Lung (tissue), 12 donors: ENCODE results near the gene KRTAP10-1. TPM values are rescaled to one million over a fixed set of nuclear protein-coding genes. Genes with fewer than 3 reads are reported as not detected.

Source experiments
- ATAC-seq: fragments of 200-7000 bp; cut with Tn5 transposase; one replicate; pipeline ENCODE4 v1.9.1; 2020; ENCODE audit warnings: moderate number of reproducible peaks; ENCODE audit not compliant: insufficient read depth, low FRiP score
- DNase-seq, 3 donors: peaks; one replicate each; pipeline ENCODE4 v3.0.0-alpha.2; 2013 to 2017
- H3K27ac ChIP-seq, 2 donors: one replicate each; pipeline ENCODE4 v1.5.1; 2013; ENCODE audit warnings: mild to moderate bottlenecking in 2 of 2, moderate library complexity in 2 of 2, control low read depth in 1 of 2, inconsistent platforms in 1 of 2, low read depth in 1 of 2, low read length in 1 of 2
- H3K27me3 ChIP-seq, 3 donors: one replicate each; pipeline ENCODE4 v1.5.1; 2013; ENCODE audit warnings: low read length in 2 of 3; ENCODE audit not compliant: control insufficient read depth in 3 of 3, insufficient read depth in 3 of 3
- H3K36me3 ChIP-seq, 4 donors: one replicate each; pipeline ENCODE4 v1.5.1; 2013; ENCODE audit warnings: low read length in 4 of 4, mild to moderate bottlenecking in 1 of 4, moderate library complexity in 1 of 4; ENCODE audit not compliant: control insufficient read depth in 4 of 4, insufficient read depth in 4 of 4
- H3K4me1 ChIP-seq, 5 donors: one replicate each; pipeline ENCODE4 v1.5.1; 2013; ENCODE audit warnings: low read length in 5 of 5, mild to moderate bottlenecking in 2 of 5, moderate library complexity in 1 of 5; ENCODE audit not compliant: control insufficient read depth in 5 of 5, insufficient read depth in 5 of 5
- H3K4me3 ChIP-seq: one replicate; pipeline ENCODE4 v1.5.1; 2013; ENCODE audit warnings: mild to moderate bottlenecking, control low read depth, moderate library complexity
- H3K9ac ChIP-seq, 2 donors: one replicate each; pipeline ENCODE4 v1.5.1; 2013; ENCODE audit warnings: low read length in 2 of 2, control low read depth in 1 of 2; ENCODE audit not compliant: insufficient read depth in 1 of 2
- H3K9me3 ChIP-seq, 4 donors: one replicate each; pipeline ENCODE4 v1.5.1; 2013; ENCODE audit warnings: low read length in 3 of 4, mild to moderate bottlenecking in 1 of 4, moderate library complexity in 1 of 4; ENCODE audit not compliant: control insufficient read depth in 4 of 4, insufficient read depth in 3 of 4
- WGBS, 2 donors: extraction: QIAGEN DNeasy Blood & Tissue Kit; methylation state at CpG; one replicate each; pipeline ENCODE4 v1.1.7; 2013; 5-methylcytosine and 5-hydroxymethylcytosine counted together
- polyA plus RNA-seq, 2 donors: library from polyadenylated mRNA; stranded (reverse); fragments of 200-250 nt; gene quantifications; one replicate each; pipeline ENCODE4 v1.2.1, GENCODE V29; 2013
- total RNA-seq, 2 donors: library from RNA; depleted of rRNA in 1 of 2; stranded (reverse); fragments of >200 nt in 1 of 2; gene quantifications; one replicate each; pipeline ENCODE4 v1.2.1, GENCODE V29; 2014 to 2021
- TF ChIP-seq, protein P1 (sequence below): IDR thresholded peaks from 2 replicates; pipeline ENCODE4 v1.5.1; 2012; ENCODE audit warnings: mild to moderate bottlenecking; ENCODE audit errors: control extremely low read depth, extremely low read depth
- donor health status: control.
- donor health status: control.
- donor health status: Bipolar disorder and iron deficiency.
- donor health status: healthy.
- donor health status: DM: yes; HTN: yes; CAD: no.

KRTAP10-1 gene
- total and polyA plus RNA-seq, 4 donors = not detected

DNA sequence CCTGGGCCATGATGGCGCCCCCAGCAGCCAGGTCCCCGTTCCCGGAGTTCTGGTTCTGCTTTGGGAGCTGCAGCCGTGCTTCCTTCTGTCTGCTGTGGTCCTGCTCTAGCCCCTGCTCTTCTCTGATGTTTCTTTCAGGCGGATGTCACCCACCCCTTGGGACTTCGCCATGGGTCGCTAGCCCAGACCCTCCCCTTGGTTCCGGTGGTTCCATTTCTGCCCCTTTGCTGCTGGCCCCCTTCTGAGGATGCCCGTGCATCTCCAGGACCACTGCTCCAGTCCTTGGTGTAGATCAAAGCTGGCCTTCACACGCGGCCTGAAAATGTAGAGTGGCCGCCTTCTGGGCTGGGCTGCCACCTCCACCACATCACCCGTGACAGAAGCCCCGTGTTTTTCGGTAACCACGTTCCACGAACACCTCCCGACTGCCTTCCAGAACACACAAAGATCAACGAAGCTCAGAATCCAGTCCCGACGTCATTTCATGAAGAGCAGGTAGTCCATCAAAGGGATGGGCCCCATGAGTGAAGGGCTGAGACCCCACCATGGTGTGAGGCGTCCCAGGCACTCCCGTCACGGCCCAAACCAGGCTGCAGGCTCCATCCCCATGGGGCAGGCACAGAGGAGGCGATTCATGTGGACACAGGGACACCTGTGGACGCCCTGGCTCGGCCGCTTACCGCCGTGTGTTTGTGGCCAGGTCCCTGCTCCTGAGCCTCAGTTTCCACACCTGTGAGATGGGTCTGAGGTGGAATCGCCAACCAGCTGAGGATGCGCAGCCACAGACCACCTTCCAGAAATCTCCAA is 24.4 kb downstream of the KRTAP10-1 start:
- no peak overlapping the region for H3K9ac ChIP-seq
- ATAC-seq = no peak

DNA sequence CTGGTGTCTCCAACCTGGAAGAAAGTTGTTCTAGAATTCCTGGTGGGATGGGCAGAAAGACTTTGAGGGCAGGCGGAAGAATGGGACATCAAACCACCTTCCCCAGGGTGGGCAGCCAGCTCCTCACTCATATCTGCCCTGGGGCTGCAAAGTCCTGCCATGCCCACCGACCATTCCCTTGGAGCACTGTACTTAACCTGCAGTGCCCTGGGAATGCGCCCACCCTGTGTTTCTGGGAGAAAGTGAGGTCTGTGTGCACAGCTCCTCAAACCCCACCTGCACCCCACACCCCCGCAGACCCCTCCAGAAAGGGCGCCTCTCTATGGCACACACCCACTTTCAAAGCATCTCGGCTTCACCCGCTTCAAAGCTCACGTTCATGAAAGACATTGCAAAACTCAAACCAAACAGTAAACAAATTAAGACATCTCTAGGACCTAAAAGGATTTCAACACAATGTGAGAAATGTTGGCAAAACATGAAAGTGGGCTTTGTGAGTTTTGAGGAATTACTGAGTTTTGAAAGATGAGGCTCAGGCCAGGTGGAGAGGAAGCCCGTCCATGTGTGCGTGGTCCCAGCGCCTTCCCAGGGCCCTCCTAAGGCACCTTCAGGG is 25.1 kb downstream of the KRTAP10-1 start:
- Histone ChIP-seq H3K9ac (no peak overlapping the region), H3K4me1 (peaks cover 0 to 2% (median 0%) of the 10 kb centered on the region in 5 donors), H3K27me3 (peaks cover 0 to 4% (median 0%) of the 10 kb centered on the region in 3 donors), H3K4me3 (no peak overlapping the region), H3K27ac (no peak overlapping the region), H3K9me3 (peaks cover 0 to 6% (median 0%) of the 10 kb centered on the region in 4 donors), H3K36me3 (no peaks in the 10 kb centered on the region)
- 62 to 63% methylated on average over 11 of the region's 11 CpGs for WGBS, 2 donors
- ATAC-seq = no peak
- TF ChIP-seq, protein P1, sequence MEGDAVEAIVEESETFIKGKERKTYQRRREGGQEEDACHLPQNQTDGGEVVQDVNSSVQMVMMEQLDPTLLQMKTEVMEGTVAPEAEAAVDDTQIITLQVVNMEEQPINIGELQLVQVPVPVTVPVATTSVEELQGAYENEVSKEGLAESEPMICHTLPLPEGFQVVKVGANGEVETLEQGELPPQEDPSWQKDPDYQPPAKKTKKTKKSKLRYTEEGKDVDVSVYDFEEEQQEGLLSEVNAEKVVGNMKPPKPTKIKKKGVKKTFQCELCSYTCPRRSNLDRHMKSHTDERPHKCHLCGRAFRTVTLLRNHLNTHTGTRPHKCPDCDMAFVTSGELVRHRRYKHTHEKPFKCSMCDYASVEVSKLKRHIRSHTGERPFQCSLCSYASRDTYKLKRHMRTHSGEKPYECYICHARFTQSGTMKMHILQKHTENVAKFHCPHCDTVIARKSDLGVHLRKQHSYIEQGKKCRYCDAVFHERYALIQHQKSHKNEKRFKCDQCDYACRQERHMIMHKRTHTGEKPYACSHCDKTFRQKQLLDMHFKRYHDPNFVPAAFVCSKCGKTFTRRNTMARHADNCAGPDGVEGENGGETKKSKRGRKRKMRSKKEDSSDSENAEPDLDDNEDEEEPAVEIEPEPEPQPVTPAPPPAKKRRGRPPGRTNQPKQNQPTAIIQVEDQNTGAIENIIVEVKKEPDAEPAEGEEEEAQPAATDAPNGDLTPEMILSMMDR = no peak
- DNase-seq = no peak

More for the DNA sequence above, 24.4 kb downstream of the KRTAP10-1 start:
- peaks cover 0 to 4% (median 0%) of the 10 kb centered on the region in 3 donors for H3K27me3 ChIP-seq
- H3K4me1 ChIP-seq = peaks cover 0 to under 1% (median 0%) of the 10 kb centered on the region in 5 donors
- no peaks in the 10 kb centered on the region for H3K36me3 ChIP-seq
- H3K9me3 ChIP-seq = peaks cover 0 to 6% (median 0%) of the 10 kb centered on the region in 4 donors
- DNase-seq = no peak
- TF ChIP-seq, protein P1 = no peak
- no peak overlapping the region for H3K27ac ChIP-seq
- no peak overlapping the region for H3K4me3 ChIP-seq
- 90 to 91% methylated on average over 32 of the region's 32 CpGs for WGBS, 2 donors

DNA sequence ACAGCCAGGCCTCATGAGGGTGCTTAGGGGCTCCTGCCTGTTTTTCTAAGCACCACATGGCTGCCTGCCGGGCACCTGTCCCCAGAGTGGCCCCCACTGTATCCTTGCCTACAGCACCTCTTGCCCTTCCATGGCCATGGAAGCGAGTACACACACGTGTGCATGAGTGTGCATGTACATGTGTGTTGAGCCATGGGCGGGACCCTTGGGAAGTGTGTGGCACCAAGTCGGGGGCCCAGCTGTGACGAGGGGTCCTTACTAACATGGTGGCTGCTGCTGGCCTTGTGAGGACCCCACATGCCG is 25.8 kb downstream of the KRTAP10-1 start:
- ATAC-seq (no peak), DNase-seq (no peak)
- H3K4me3 ChIP-seq = no peak overlapping the region
- no peaks in the 10 kb centered on the region for H3K36me3 ChIP-seq
- peaks cover 0 to 4% (median 0%) of the 10 kb centered on the region in 3 donors for H3K27me3 ChIP-seq
- peaks cover 0 to 2% (median 0%) of the 10 kb centered on the region in 5 donors for H3K4me1 ChIP-seq
- H3K9ac ChIP-seq = no peak overlapping the region
- H3K9me3 ChIP-seq = peaks cover 0 to 6% (median 0%) of the 10 kb centered on the region in 4 donors
- WGBS, 2 donors = 92 to 94% methylated on average over 7 of the region's 7 CpGs
- no peak overlapping the region for H3K27ac ChIP-seq
- TF ChIP-seq, protein P1 = no peak
